Uterus (tissue), 2 donors: Measurements from ENCODE around the gene AIG1.

ENCODE experiments used
- POLR2A ChIP-seq, 2 donors: fragments of 450-650 bp; IDR thresholded peaks; one replicate each; pipeline ENCODE4 v1.6.1; 2016; ENCODE audit warnings: antibody characterized with exemption in 2 of 2, mild to moderate bottlenecking in 1 of 2, moderate library complexity in 1 of 2
- TF ChIP-seq, protein P1 (sequence below), 4 experiments: fragments of 200-600 bp in 2 of 4; fragments of 450-650 bp in 2 of 4; sonication (generic) in 2 of 4; IDR thresholded peaks; one replicate each; pipeline ENCODE4 v1.5.1; 2016 to 2019; ENCODE audit warnings: antibody characterized with exemption in 4 of 4, mild to moderate bottlenecking in 2 of 4, moderate library complexity in 1 of 4

DNA sequence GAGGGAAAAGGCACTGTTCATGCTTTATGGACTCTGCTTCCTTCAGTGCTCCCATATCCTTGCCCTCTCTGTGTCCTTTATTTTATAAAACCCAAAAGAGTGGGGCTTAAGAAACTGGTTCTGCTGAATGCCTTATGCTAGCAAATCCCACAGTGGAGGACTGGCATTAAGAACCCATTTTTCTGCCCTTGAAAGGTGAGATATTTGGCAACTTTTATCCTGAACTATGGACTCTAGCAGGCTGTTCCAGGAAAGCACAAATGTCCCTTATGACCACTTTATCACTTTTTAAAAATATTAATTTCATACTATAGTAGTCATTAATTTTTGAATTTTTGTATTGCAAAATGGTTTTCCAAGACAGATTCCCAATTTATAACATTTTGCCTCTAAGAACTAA lies 296.5 kb downstream of the AIG1 start:
- TF ChIP-seq, protein P1, sequence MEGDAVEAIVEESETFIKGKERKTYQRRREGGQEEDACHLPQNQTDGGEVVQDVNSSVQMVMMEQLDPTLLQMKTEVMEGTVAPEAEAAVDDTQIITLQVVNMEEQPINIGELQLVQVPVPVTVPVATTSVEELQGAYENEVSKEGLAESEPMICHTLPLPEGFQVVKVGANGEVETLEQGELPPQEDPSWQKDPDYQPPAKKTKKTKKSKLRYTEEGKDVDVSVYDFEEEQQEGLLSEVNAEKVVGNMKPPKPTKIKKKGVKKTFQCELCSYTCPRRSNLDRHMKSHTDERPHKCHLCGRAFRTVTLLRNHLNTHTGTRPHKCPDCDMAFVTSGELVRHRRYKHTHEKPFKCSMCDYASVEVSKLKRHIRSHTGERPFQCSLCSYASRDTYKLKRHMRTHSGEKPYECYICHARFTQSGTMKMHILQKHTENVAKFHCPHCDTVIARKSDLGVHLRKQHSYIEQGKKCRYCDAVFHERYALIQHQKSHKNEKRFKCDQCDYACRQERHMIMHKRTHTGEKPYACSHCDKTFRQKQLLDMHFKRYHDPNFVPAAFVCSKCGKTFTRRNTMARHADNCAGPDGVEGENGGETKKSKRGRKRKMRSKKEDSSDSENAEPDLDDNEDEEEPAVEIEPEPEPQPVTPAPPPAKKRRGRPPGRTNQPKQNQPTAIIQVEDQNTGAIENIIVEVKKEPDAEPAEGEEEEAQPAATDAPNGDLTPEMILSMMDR (IDR thresholded peaks at IDR 0.05): no peak
- TF ChIP-seq POLR2A (IDR thresholded peaks at IDR 0.05): no peak
